ENCODE results near the gene IMPA2.

Gene IMPA2

GRCh38 chr18:11989174-11989573 lies 7.9 kb downstream of the IMPA2 start:
- DNase-seq (ENCODE audit: low read depth in 3 of 3, low spot score in 1 of 3): no peak

- no peak for DNase-seq (ENCODE audit: low read depth in 3 of 3, low spot score in 1 of 3)
Measured at GRCh38 chr18:11989966-11990380, 8.7 kb downstream of the IMPA2 start.

GRCh38 chr18:11990539-11990938 lies 9.2 kb downstream of the IMPA2 start:
- no peak for DNase-seq (ENCODE audit: low read depth in 3 of 3, low spot score in 1 of 3)

GRCh38 chr18:11991021-11991795 lies 9.9 kb downstream of the IMPA2 start:
- no peak for DNase-seq (ENCODE audit: low read depth in 3 of 3, low spot score in 1 of 3)

- no peak for DNase-seq (ENCODE audit: low read depth in 3 of 3, low spot score in 1 of 3)
Measured at GRCh38 chr18:11992096-11992790, 10.9 kb downstream of the IMPA2 start.

- no peak for DNase-seq (ENCODE audit: low read depth in 3 of 3, low spot score in 1 of 3)
Measured at GRCh38 chr18:11993264-11993916, 12.1 kb downstream of the IMPA2 start.

GRCh38 chr18:11994336-11994702 lies 13.0 kb downstream of the IMPA2 start:
- no peak for DNase-seq (ENCODE audit: low read depth in 3 of 3, low spot score in 1 of 3)

- DNase-seq (ENCODE audit: low read depth in 3 of 3, low spot score in 1 of 3): no peak
Measured at GRCh38 chr18:11994703-11995444, 13.6 kb downstream of the IMPA2 start.

- peak; percentile 10 to 28 (median 10) for DNase-seq (ENCODE audit: low read depth in 3 of 3, low spot score in 1 of 3)
Measured at GRCh38 chr18:11995445-11996189, 14.3 kb downstream of the IMPA2 start.

GRCh38 chr18:11996190-11996754 lies 15.0 kb downstream of the IMPA2 start:
- no peak for DNase-seq (ENCODE audit: low read depth in 3 of 3, low spot score in 1 of 3)

GRCh38 chr18:11996907-11997306 lies 15.6 kb downstream of the IMPA2 start:
- no peak for DNase-seq (ENCODE audit: low read depth in 3 of 3, low spot score in 1 of 3)

GRCh38 chr18:11997466-11997865 lies 16.2 kb downstream of the IMPA2 start:
- no peak for DNase-seq (ENCODE audit: low read depth in 3 of 3, low spot score in 1 of 3)

GRCh38 chr18:11998193-11998592 lies 16.9 kb downstream of the IMPA2 start:
- DNase-seq (ENCODE audit: low read depth in 3 of 3, low spot score in 1 of 3): no peak

- DNase-seq (ENCODE audit: low read depth in 3 of 3, low spot score in 1 of 3): no peak
Measured at GRCh38 chr18:11999429-11999828, 18.1 kb downstream of the IMPA2 start.

- DNase-seq (ENCODE audit: low read depth in 3 of 3, low spot score in 1 of 3): no peak
Measured at GRCh38 chr18:12000072-12000659, 18.9 kb downstream of the IMPA2 start.

- no peak for DNase-seq (ENCODE audit: low read depth in 3 of 3, low spot score in 1 of 3)
Measured at GRCh38 chr18:12001421-12001820, 20.1 kb downstream of the IMPA2 start.

GRCh38 chr18:12003894-12004293 lies 22.6 kb downstream of the IMPA2 start:
- no peak for DNase-seq (ENCODE audit: low read depth in 3 of 3, low spot score in 1 of 3)

- no peak for DNase-seq (ENCODE audit: low read depth in 3 of 3, low spot score in 1 of 3)
Measured at GRCh38 chr18:12005538-12006487, 24.5 kb downstream of the IMPA2 start.

GRCh38 chr18:12006488-12006840 lies 25.2 kb downstream of the IMPA2 start:
- no peak for DNase-seq (ENCODE audit: low read depth in 3 of 3, low spot score in 1 of 3)
